Smooth muscle cell (in vitro differentiated cells): Measurements from ENCODE around the gene CDH10. TPM values are rescaled to one million over a fixed set of nuclear protein-coding genes. Genes with fewer than 3 reads are reported as not detected.

ENCODE experiments used
- DNase-seq: peaks from one replicate; lab custom pipeline; 2025; ENCODE audit not compliant: unreplicated experiment; lab: John Stamatoyannopoulos, UW
- H2AFZ ChIP-seq: fragments of 200-600 bp; sonication (generic); 2 replicates; pipeline ENCODE4 v1.6.0; 2016; ENCODE audit warnings: antibody characterized with exemption, low read depth, mild to moderate bottlenecking
- H3F3A ChIP-seq: fragments of 200-600 bp; sonication (generic); 2 replicates; pipeline ENCODE4 v1.6.0; 2017; ENCODE audit warnings: antibody characterized with exemption, low read depth
- H3K27ac ChIP-seq: fragments of 200-600 bp; sonication (generic); 2 replicates; pipeline ENCODE4 v1.5.1; 2016; ENCODE audit warnings: low read depth, mild to moderate bottlenecking
- H3K27me3 ChIP-seq: fragments of 200-600 bp; sonication (generic); 2 replicates; pipeline ENCODE4 v1.6.1; 2016; ENCODE audit warnings: low read depth, mild to moderate bottlenecking
- H3K36me3 ChIP-seq: fragments of 200-600 bp; sonication (generic); 2 replicates; pipeline ENCODE4 v1.5.1; 2016; ENCODE audit warnings: low read depth
- H3K4me1 ChIP-seq: fragments of 200-600 bp; sonication (generic); 2 replicates; pipeline ENCODE4 v1.5.1; 2016; ENCODE audit warnings: low read depth
- H3K4me2 ChIP-seq: fragments of 200-600 bp; sonication (generic); 2 replicates; pipeline ENCODE4 v1.6.0; 2016; ENCODE audit warnings: mild to moderate bottlenecking
- H3K4me3 ChIP-seq: fragments of 200-600 bp; sonication (generic); 2 replicates; pipeline ENCODE4 v1.5.1; 2016; ENCODE audit warnings: mild to moderate bottlenecking
- H3K79me2 ChIP-seq: fragments of 200-600 bp; sonication (generic); 2 replicates; pipeline ENCODE4 v1.6.0; 2016; ENCODE audit warnings: low read depth, mild to moderate bottlenecking
- H3K9ac ChIP-seq: fragments of 200-600 bp; sonication (generic); 2 replicates; pipeline ENCODE4 v1.6.0; 2016; ENCODE audit warnings: low read depth
- H3K9me3 ChIP-seq: fragments of 200-600 bp; sonication (generic); replicated peaks from 2 replicates; pipeline ENCODE4 v1.5.1; 2016; ENCODE audit warnings: low read depth
- H4K20me1 ChIP-seq: fragments of 200-600 bp; sonication (generic); 2 replicates; pipeline ENCODE4 v1.6.0; 2016; ENCODE audit warnings: low read depth
- CTCF ChIP-seq: fragments of 200-600 bp; sonication (generic); IDR thresholded peaks from 2 replicates; pipeline ENCODE4 v1.5.1; 2017; ENCODE audit warnings: borderline replicate concordance, mild to moderate bottlenecking, antibody characterized with exemption; ENCODE audit not compliant: insufficient read depth, poor library complexity, severe bottlenecking
- WGBS: methylation state at CpG from one replicate; pipeline ENCODE4 v1.1.7; 2016; ENCODE audit warnings: low lambda C conversion rate; 5-methylcytosine and 5-hydroxymethylcytosine counted together
- polyA plus RNA-seq: library from polyadenylated mRNA; unstranded; fragments of >200 nt; fragmentation: Nextera tagmentation; extraction: Ambion mirVana; gene quantifications from 2 replicates; pipeline ENCODE4 v1.2.1, GENCODE V29; 2016
- total RNA-seq: library from RNA; depleted of rRNA; stranded (reverse); fragments of >200 nt; gene quantifications from 2 replicates; pipeline ENCODE4 v1.2.3, GENCODE V29; 2014

The CDH10 gene
- total and polyA plus RNA-seq, 2 experiments from 2014 or later = 0.66 to 2.2 TPM

- Histone ChIP-seq H3K79me2 (no peaks in the 10 kb centered on the region), H3F3A (no peaks in the 10 kb centered on the region), H3K9me3 (no peaks in the 10 kb centered on the region), H3K27ac (no peak overlapping the region), H3K4me3 (no peak overlapping the region), H3K4me1 (no peaks in the 10 kb centered on the region), H3K9ac (no peak overlapping the region), H3K27me3 (no peaks in the 10 kb centered on the region), H4K20me1 (no peaks in the 10 kb centered on the region), H2AFZ (no peak overlapping the region), H3K36me3 (no peaks in the 10 kb centered on the region), H3K4me2 (no peak overlapping the region)
- no peak for TF ChIP-seq CTCF
- DNase-seq = no peak
- WGBS = 100% methylated on average over 1 of the region's 1 CpG
Measured at GRCh38 chr5:24475101-24475500, 169.7 kb downstream of the CDH10 start.

DNA sequence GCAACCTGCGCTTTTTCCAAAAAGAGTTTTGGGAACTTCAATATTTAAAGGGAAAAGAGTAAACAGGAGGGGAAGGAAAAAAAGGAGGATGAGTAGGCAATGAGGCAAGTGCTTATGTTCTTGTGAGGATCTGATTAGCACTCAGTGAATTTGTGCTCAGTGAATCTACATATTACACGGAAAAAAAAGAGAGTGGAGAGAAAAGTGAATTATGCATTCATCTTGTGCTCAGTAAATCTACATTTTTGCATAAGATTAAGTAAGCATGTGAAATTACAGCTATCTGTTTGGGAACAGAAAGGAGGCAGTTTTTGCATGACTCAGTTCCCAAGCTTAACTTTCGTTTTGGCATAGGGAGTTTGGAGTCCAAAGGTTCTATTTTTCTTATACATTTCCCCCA is 170.1 kb downstream of the CDH10 start:
- H4K20me1 ChIP-seq = no peaks in the 10 kb centered on the region
- DNase-seq = no peak
- no peak overlapping the region for H3K4me3 ChIP-seq
- H3K36me3 ChIP-seq = no peaks in the 10 kb centered on the region
- H3K4me2 ChIP-seq = no peak overlapping the region
- no peaks in the 10 kb centered on the region for H3K27me3 ChIP-seq
- TF ChIP-seq CTCF = no peak
- H2AFZ ChIP-seq = no peak overlapping the region
- no peaks in the 10 kb centered on the region for H3K9me3 ChIP-seq
- no peak overlapping the region for H3K27ac ChIP-seq
- WGBS = 80% methylated on average over 3 of the region's 3 CpGs
- no peaks in the 10 kb centered on the region for H3K79me2 ChIP-seq
- no peak overlapping the region for H3K9ac ChIP-seq
- no peaks in the 10 kb centered on the region for H3F3A ChIP-seq
- no peaks in the 10 kb centered on the region for H3K4me1 ChIP-seq

- Histone ChIP-seq H2AFZ (no peak overlapping the region), H3F3A (no peaks in the 10 kb centered on the region), H3K4me3 (no peak overlapping the region), H3K27me3 (no peaks in the 10 kb centered on the region), H3K9me3 (no peaks in the 10 kb centered on the region), H3K27ac (no peak overlapping the region), H3K79me2 (no peaks in the 10 kb centered on the region), H3K9ac (no peak overlapping the region), H3K4me2 (no peak overlapping the region), H3K36me3 (no peaks in the 10 kb centered on the region), H4K20me1 (no peaks in the 10 kb centered on the region), H3K4me1 (no peaks in the 10 kb centered on the region)
- TF ChIP-seq CTCF = no peak
- DNase-seq = no peak
Measured at GRCh38 chr5:24472518-24472917, 172.3 kb downstream of the CDH10 start.

DNA sequence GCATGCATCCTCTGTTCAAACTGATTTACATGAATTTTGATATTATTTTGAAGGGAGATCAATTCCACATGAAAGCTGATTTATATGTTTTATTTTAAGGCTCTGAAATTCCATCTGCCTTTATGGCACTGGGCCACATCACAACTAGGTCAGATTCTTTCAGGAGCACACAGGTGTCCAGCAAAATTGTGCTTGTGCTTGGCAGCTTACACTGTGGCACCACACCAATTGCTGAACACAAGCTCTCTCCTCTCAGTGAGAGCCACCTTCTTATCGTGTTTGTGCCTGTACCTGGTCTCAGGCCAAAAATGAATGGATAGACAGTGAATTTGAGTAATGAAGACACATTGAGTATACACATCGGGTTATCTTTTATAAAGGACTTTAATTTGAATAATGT is 200.4 kb downstream of the CDH10 start:
- Histone ChIP-seq H4K20me1 (no peaks in the 10 kb centered on the region), H3K4me2 (no peak overlapping the region), H3K27me3 (no peaks in the 10 kb centered on the region), H3K9me3 (no peaks in the 10 kb centered on the region), H3K4me3 (no peak overlapping the region), H3K27ac (no peak overlapping the region), H3F3A (no peaks in the 10 kb centered on the region), H3K36me3 (no peaks in the 10 kb centered on the region), H3K4me1 (no peaks in the 10 kb centered on the region), H3K9ac (no peak overlapping the region), H3K79me2 (no peaks in the 10 kb centered on the region), H2AFZ (no peak overlapping the region)
- TF ChIP-seq CTCF = no peak
- no peak for DNase-seq
- whole genome bisulfite sequencing = 80% methylated on average over 2 of the region's 2 CpGs
